Measurements from ENCODE around the gene PXN. TPM values are rescaled to one million over a fixed set of nuclear protein-coding genes. Genes with fewer than 3 reads are reported as not detected.

PXN gene
- 105 TPM for total RNA-seq
- long read RNA-seq, transcript PXN-204 (11 exons, 3,683 nt), result major isoform, 12 of 290 reads
- long read RNA-seq, partial matches to known transcripts, result 41 of 290 reads
- long read RNA-seq, other reads (novel, unspliced or antisense), result 234 of 290 reads

DNA sequence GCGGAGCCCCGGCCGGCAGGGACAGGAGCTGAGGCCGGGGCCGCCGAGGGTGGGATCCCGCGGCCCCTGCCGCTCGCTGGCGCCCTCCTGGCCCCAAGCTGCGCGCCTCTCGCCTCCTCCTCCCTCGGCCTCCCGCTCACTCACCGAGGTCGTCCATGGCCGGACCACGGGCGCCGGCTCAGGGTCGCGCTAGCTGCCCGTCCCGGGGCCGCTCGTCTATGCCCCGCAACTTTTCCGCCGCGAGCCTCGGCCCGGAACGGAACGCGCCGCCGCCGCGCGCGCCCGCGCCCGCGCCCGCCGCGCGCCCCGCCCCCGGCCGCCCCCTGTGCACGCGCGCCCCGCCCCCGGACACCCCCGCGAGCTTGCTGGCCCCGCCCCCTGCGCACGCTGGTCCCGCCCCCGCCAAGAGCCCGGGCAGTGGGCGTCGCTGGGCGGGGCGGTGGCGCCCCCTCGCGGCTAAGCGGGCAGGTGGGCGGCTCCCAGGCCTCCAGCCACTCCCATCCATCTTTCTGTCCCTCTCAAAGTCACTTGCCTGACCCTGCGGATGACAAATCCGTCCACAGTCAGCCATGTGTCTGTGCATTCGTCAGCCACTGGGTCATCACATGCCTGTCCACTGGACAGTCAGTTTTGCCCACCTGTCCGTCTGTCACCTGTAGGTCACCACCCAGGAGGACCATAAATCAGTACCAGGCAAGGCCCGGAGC lies at the start of gene PXN:
PXN (minus strand) TSS at position 258 of the 707 bp plus-strand sequence; CDS start at position 157, 101 bp downstream.
- DNase-seq (peak; percentile 94), ATAC-seq (peak; percentile 97)
- peak; percentile 85 for TF ChIP-seq CTCF (IDR thresholded peaks at IDR 0.05)
- intact Hi-C loops (cut with DNase I), result loop anchor here (5.0 kb wide), 1 partner anchor 38 kb away; no protein-coding TSS in a partner anchor
- H3K4me1 ChIP-seq, result peaks cover 42% of the 10 kb centered on the region
- peak within 1 kb of the TSS; percentile 68 for H3K4me3 ChIP-seq
- H3K9me3 ChIP-seq, result no peaks in the 10 kb centered on the region
- no peaks in the 10 kb centered on the region for H3K36me3 ChIP-seq
- H3K27ac ChIP-seq, result peak within 1 kb of the TSS; percentile 83
- H3K27me3 ChIP-seq, result no peaks in the 10 kb centered on the region

DNA sequence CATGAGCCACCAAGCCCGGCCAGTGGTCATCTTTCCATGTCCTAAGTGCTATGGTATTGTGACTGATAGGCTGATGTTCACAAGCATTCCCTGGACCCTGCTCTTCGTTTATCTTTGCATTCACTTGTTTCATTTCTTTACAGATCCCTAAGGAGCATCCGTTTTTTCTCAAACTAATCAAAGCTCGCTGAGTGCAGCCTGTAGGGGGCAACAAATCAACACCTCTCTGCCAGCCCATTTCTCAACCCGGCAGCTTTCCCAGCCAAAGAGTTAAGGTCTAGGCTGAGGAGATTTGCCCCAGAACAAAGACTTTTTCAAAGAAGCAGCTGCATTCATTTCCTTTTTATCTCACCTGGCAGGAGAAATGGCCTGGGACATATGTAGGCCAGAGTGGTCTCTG lies 48.7 kb upstream of the PXN start:
- H3K4me3 ChIP-seq, result no peak overlapping the region
- H3K4me1 ChIP-seq, result peaks cover 8% of the 10 kb centered on the region
- H3K27me3 ChIP-seq, result no peaks in the 10 kb centered on the region
- no peak for DNase-seq
- no peak for ATAC-seq
- no peak overlapping the region for H3K27ac ChIP-seq
- intact Hi-C loops (cut with DNase I), result no loop called here
- no peaks in the 10 kb centered on the region for H3K9me3 ChIP-seq
- peak; percentile 8 for TF ChIP-seq CTCF (IDR thresholded peaks at IDR 0.05)
- H3K36me3 ChIP-seq, result no peaks in the 10 kb centered on the region

DNA sequence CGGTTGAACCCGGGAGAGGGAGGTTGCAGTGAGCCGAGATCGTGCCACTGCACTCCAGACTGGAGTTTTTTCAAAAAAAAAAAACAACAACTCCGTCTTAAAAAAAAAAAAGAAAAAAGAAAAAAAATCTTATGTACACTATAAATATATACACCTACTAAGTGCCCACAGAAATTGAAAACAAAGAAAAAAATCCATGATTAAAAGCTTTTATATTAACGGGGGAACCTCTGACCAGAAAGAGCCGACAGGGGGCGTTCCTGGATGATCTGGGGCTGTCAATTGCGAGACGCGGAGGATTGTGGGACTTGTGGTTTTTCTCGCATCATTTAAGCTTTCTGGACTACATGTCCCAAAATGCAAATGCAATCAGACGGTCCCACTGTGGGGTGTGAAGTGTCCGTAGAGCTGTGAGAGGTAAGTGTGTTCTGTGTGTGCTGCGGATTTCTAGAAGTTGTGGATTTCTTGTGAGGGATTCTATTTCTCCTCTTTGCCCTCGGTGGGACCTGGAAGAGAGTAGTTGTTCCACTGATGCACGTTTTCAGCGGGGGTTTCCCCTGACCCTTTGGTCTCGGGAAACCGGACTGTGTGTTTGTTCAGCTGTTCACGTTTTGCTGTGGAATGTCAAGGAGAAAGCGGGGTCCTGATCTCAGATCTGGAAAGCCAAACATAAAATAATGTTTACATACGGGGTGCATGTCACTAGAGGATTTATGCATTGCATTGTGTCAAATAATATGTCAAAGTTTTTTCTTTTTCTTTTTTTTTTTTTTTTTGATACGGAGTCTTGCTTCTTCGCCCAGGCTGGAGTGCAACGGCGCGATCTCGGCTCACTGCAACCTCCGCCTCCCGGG lies 36.7 kb upstream of the PXN start, which contains the start of gene SIRT4:
SIRT4 (plus strand) TSS at position 360 of the 854 bp plus-strand sequence. CDS start 1,241 bp downstream, outside the sequence.
- DNase-seq, result peak; percentile 89
- Histone ChIP-seq H3K9me3 (no peaks in the 10 kb centered on the region), H3K36me3 (no peaks in the 10 kb centered on the region), H3K4me1 (no peaks in the 10 kb centered on the region), H3K27ac (peak within 1 kb of the TSS; percentile 89), H3K27me3 (no peaks in the 10 kb centered on the region), H3K4me3 (peak within 1 kb of the TSS; percentile 86)
- peak; percentile 73 for TF ChIP-seq CTCF (IDR thresholded peaks at IDR 0.05)
- intact Hi-C loops (cut with DNase I), result no loop called here
- ATAC-seq, result peak; percentile 99

DNA sequence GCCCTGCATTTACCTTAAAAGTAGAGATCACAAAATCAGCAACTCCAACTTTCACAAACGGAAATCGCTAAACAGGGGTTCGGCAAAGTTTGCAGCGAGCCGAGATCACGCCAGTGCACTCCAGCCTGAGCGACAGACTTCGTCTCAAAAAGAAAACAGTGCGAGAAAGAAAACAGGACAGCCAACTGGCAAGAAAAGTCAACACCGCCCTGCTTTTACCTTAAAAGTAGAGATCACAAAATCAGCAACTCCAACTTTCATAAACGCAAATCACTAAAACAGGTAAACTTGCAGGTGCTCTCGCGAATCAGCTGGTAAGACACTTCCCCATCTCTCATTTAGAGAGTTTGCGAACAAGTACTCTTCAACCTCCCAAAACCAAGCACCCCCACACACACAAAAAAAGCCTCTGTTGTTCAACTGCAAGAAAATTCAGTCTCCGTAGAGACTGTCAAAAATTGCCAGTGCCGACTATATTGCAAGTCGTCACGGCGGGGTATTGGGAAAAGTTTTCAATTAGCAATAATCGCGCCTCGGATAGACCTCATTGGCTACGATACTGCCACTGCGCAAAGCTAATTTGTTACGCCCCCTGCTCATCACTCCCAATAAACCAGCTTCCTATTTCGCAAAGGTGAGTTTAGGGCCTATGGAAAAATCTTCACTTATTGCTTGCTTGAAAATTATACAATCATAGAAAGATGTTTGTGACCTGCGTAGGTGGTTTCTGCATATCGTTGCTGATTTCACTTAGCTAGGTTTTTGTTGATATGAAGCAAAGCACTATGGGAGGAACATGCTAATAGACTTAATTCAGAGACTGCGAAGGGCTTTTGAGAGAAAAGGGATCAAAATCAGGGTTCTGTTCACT lies 27.4 kb upstream of the PXN start, which contains the start of gene RNU4-1:
RNU4-1 (minus strand) TSS at position 577 of the 871 bp plus-strand sequence.
- Histone ChIP-seq H3K27ac (peak within 1 kb of the TSS; percentile 99), H3K27me3 (no peaks in the 10 kb centered on the region), H3K36me3 (no peaks in the 10 kb centered on the region), H3K9me3 (no peaks in the 10 kb centered on the region), H3K4me1 (no peaks in the 10 kb centered on the region), H3K4me3 (peak within 1 kb of the TSS; percentile 63)
- intact Hi-C loops (cut with DNase I), result no loop called here
- DNase-seq (no peak), ATAC-seq (peak; percentile 55)
- TF ChIP-seq CTCF (IDR thresholded peaks at IDR 0.05), result no peak

GRCh38 chr12:120292411-120292660 lies 26.8 kb upstream of the PXN start:
- DNase-seq (no peak), ATAC-seq (no peak)
- H3K36me3 ChIP-seq, result no peaks in the 10 kb centered on the region
- H3K27ac ChIP-seq, result peak overlapping the region; percentile 99
- H3K4me1 ChIP-seq, result no peaks in the 10 kb centered on the region
- intact Hi-C loops (cut with DNase I), result no loop called here
- no peaks in the 10 kb centered on the region for H3K9me3 ChIP-seq
- no peak for TF ChIP-seq CTCF (IDR thresholded peaks at IDR 0.05)
- H3K27me3 ChIP-seq, result no peaks in the 10 kb centered on the region
- peak overlapping the region; percentile 63 for H3K4me3 ChIP-seq
